HS-27A (cell line): ENCODE data around the gene ANKS1B.
A peak's percentile ranks its signal among the peaks of the same experiment; 100 is the strongest.

Experiments used
- DNase-seq: peaks from one replicate; pipeline ENCODE4 v3.0.0-alpha.2; 2012; ENCODE audit warnings: low read depth, missing footprints

Gene ANKS1B

DNA sequence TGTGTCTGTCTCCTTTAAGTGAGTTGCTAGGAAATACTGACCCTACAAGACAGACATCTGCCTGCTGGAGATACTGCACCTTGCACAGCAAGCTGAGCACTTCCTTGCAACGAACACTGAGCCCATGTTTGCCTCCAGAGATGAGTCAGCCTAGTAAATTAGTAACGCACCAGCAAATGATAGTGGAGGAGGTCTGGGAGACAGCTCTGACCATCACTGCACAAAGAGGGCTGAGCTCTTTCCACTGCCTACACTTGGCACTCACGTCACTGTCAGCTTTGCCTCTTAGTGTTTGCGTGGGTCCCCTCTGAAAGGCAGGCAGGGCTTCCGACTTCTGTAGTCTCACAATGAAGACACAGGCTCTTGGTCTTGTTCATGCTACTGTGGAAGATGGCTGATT, 1230.6 kb downstream of the ANKS1B start:
- DNase-seq: no peak

DNA sequence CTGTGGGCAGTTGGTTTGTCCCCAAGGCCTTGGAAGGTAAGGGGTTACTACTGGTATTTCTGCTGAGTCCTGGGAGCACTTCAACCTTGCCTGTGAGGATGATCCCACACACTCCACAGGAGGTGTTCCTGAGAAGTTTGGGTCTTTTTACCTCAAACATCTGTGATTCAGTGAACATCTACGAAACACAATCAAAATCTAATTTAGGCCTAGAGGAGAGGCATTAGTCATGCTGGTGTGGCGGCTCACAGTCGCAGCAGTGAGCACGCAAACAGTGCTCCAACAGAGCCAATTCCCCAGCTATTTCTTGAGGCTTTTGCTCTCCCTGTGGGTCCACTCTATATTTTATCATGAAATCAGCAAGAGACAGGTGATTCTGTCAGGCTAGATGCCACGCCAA, 1232.0 kb downstream of the ANKS1B start:
- no peak for DNase-seq

GRCh38 chr12:98751580-98752115, 1233.1 kb downstream of the ANKS1B start:
- DNase-seq: no peak

DNA sequence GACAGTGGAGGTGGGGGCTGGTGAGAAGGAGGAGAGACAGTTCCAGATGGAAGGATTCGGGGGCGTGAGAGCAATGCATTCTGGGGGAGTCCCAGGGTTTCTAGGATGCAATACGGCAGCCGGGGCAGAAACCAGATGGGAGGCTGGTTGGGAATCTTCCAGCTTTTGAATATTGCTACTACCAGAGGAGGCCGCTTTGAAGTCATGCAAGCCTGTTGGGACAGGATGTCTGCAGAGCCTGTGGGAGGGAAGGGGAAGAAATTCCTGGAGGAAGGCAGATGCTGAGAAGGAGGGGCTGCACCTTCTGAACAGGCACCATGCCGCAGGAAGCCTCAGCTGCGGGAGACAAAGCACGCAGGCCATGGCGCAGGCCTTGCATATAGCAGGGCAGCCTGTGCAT, 1234.2 kb downstream of the ANKS1B start:
- DNase-seq: no peak

DNA sequence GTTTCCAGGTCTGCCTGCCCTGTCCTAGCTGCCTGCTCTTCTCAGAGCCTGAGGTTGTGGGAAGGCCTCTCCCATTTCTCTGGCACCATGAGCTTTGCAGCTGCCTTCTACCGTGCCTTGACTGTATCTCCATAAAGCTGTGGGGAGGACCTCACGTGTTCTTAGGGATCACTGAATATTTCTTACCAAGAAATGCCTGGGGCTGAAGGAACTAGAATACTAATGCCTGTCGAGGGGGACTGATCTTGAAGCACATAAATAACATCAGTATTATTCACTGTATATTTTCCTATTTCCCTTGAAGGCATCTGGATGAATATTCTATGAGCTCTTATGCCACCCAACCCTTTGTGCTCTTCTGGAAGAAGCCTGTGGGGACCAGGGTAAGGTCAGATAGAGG, 1236.3 kb downstream of the ANKS1B start:
- DNase-seq: no peak

DNA sequence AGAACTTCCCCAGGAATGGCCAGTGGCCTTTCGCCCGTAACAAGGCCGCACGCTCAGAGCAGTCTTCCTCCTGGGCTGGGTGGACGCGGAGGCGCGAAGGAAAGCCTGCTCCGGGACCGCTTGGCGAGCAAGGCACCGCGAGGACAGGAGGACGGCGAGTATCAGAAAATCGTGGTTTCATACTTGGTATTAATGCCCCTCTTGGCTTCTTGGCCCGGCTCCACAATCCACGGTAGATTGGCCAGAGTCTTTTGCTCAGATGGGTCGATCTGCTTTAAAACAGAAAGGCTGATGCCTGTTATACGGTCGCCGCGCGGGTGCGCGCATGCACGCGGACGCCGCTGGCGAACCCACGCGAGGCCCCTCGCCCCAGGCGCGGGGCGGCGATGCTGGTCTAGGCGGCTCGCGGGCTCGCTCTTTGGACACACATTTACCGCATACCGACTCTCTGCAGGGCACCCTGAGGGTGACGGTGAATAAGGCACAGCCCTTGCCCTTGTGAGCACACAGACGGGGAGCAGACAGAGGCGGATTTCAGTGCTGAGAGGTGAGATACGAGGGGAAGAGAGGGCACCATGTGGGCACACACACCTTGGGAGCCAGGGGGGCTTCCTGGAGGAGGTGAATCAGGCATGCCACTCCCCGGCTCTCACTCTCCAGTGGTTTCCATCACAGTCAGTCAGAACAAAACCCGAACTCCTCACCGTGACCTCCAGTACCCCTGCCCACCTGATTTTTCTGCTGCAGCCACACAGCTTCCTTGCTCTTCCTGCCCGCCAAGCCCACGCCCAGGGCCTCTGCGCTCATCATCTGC, 1239.0 kb downstream of the ANKS1B start:
- DNase-seq: no peak

GRCh38 chr12:98744680-98745079, 1240.1 kb downstream of the ANKS1B start:
- DNase-seq: no peak

DNA sequence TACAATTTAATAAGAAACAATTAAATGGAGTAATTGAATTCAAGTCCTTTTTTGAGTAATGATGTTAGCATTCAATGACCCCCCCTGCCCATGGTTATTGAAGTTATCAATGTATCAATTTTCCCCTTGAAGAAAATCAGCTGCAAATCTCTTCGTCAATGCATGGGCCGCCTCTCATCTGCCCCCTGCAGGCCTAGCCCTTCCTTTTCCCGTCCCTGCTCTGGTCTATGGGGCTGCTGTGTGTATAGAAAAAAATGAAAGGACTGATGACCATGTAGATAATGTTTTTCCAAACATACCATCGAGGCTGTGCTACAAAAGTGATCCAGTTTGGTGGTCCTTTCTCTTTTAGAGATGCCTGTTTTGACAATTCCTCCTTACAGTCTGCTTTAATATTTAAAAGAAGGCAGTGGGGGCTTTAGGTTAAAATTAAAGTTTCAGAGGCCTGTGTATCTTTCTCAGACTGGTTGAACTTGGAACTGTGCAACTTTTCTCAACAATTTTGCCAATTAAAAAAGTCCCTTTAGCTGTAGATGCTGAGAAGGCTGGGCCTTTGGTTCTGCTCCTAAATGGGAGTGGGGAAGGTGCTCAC, 1241.3 kb downstream of the ANKS1B start:
- no peak for DNase-seq

DNA sequence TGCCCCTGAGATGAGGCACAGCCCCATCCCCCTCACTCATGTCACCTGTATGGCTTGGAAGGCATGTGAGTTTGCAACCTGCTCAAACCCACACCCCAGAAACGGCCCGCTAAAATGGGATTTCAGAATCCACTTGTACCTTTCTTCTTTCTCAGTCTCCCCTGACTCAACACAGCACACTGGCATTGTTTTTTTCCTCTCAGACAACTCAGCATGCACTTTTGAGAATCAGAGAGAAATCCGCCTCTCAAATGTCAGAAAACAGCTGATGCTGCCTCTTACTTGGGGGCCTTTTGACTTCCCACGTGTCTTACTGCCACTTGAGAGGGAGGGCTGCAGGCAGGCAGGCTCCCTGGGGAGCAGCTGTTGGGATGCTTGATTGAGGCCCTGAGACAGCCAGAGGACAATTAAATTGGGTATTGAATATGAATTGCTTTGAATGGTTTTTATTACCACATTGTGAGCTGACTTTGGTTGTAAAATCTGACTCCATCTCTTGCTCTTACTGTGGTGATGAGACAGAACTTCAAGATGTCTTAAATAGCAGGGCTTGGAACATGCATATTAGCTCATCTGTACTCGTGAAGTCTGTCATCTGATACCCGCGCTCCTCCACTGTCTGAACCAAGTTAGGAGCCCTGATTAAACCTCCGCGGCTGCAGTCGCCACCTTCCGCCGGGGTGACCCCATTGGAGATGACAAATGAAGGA, 1243.0 kb downstream of the ANKS1B start:
- no peak for DNase-seq

DNA sequence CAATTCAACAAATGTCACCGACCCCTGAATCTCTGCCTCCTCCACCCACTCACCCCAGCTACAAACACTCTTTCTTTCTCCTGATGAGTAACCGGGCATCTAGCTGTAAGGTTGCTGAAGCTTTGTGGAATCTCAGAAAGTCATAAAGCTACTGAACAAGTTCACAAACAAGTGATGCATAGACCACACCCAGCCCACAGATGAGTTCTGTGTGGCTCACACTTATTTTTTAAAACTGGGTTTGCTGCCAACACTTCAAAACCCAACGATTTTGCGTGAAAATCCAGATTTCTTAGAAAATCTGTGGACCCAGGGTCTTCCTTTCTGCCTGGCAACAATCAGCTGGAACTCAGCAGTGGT, 1243.6 kb downstream of the ANKS1B start:
- DNase-seq: no peak

- DNase-seq: no peak
These were observed 1244.0 kb downstream of the ANKS1B start for GRCh38 chr12:98740751-98741150.

- no peak for DNase-seq
These were observed 1246.2 kb downstream of the ANKS1B start for GRCh38 chr12:98738539-98738938.

- DNase-seq: no peak
These were observed 1246.7 kb downstream of the ANKS1B start for GRCh38 chr12:98738002-98738401.

DNA sequence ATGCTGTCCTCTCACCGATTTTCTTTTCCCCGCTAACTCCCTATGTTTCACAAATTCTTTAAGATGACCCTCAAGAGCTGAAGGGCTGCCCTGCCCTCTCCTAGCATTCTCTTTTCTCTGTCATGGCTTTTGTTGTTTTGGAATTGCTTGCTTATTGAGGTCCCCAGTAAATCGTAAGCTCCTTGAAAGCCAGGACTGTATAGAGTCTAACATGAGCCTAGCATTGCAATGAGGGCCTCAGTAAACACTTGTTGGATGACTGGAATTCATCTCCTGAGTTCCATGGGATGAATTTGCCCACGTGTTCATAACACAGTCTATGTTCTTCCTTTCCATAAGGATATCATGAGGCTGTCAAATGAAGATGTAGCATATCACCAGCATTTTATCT, 1247.4 kb downstream of the ANKS1B start:
- no peak for DNase-seq

GRCh38 chr12:98736352-98737321, 1248.1 kb downstream of the ANKS1B start:
- DNase-seq: no peak

GRCh38 chr12:98735821-98736220, 1248.9 kb downstream of the ANKS1B start:
- no peak for DNase-seq

DNA sequence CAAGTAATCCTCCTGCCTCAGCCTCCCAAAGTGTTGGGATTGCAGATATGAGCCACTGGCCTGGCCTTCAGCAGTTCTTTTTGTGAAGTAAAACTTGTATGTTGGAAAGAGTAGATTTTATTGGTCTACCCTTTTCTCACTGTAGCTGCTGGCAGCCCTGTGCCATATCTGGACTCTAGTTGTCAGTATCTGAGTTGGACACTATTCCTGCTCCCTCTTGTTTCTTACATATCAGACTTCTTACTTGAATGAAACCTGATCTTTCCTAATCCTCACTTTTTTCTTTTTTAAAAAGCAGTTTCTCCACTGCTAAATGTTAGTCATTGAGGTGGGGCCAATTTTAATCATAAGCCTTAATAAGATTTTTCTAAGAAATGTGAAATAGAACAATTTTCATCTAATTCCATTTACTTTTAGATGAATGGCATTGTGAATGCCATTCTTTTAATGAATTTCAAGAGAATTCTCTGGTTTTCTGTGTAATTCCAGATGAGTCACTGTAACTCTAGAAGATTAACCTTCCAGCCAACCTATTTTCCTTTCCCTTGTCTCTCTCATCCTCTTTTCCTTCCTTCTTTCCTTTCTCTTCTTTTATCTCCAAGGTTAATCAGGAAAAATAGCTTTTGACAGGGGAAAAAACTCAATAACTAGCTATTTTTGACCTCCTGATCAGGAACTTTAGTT, 1250.9 kb downstream of the ANKS1B start:
- no peak for DNase-seq

DNA sequence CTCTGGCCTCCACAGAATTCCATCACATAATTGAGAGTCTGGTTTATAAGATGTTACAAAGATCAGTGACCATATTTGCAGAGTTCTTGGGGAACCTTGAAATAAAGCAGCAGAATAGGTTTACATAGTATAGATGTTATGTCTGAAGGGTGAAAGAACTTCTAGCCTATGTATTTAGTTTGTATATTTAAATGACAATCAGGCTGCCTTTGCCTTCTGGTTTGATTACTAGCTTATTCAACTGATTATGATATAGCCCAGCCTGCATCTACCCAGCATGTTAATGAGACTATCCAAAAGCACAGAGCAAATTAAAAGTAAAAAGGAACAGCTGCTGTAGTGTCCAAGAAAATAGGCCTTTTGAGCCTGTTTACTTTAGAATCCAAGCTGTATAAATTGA, 1254.3 kb downstream of the ANKS1B start:
- DNase-seq: no peak

- no peak for DNase-seq
These were observed 1257.5 kb downstream of the ANKS1B start for GRCh38 chr12:98727196-98727595.

DNA sequence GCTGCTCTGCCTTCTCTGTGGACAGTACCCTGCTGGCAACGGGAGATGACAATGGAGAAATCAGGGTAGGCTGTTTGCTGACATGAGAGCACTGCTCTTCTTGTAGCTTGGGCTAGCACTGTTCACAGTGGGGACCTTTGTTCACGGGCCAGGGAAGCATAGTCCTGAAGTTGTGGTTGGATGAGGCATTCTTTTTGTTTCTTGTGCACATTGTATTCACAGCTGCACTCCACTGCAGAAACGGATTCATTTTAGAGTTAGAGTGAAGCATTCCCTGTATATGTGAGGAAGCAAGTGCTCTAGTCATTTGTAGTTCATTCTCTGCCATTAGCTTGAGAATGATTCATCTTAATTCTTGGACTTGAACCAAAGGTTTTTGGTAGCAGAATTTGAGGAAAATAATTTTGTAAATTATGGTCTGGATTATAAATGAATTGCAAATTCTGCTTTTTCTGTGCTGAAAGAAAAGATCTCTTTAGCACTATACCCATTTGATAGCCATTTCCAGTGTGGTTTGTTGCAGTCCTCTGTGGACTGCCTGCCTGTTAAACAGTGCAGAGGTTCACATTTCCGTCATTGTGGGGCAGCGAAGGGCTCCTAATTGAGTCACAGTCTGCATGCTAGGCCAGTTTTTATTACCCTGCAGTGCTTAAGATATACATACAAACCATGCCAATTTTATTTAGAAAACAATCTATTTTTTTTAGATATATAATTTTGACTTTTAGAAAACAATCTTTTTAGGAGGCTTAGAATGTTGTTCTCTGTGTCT, 1259.1 kb downstream of the ANKS1B start:
- DNase-seq: peak; percentile 11
